ENCODE measurements around the gene ELMO1. TPM values are rescaled to one million over a fixed set of nuclear protein-coding genes. Genes with fewer than 3 reads are reported as not detected.

The ELMO1 gene
- total RNA-seq, 1 experiment from 2014 or later = 7.8 TPM

GRCh38 chr7:37411444-37412034, 37.1 kb downstream of the ELMO1 start:
- no peaks in the 10 kb centered on the region for H3K4me1 ChIP-seq (ENCODE audit: insufficient read depth, low read length)
- no peak overlapping the region for H3K4ac ChIP-seq (ENCODE audit: low read depth, low read length)
- H2AK5ac ChIP-seq (ENCODE audit: insufficient read length, low read length) = no peak overlapping the region
- TF ChIP-seq CTCF (conservative IDR thresholded peaks at IDR 0.05) = no peak
- no peak overlapping the region for H3K23ac ChIP-seq (ENCODE audit: insufficient read length, low read depth, low read length)
- H4K91ac ChIP-seq (ENCODE audit: insufficient read length, low read depth, low read length) = no peak overlapping the region
- H3K4me1 Mint-ChIP-seq = peaks cover 11 to 16% of the 10 kb centered on the region in 2 experiments
- no peak overlapping the region for H2BK5ac ChIP-seq (ENCODE audit: insufficient read length, low read length)
- WGBS (ENCODE audit: extremely low coverage, insufficient read length, low lambda C conversion rate) = no CpG with 5 or more reads among the region's 4 CpGs
- H3K27me3 Mint-ChIP-seq (ENCODE audit: low read depth) = no peaks in the 10 kb centered on the region
- no peak overlapping the region for H4K8ac ChIP-seq (replicated peaks; ENCODE audit: insufficient read length, low read depth, low read length)
- H3K27me3 ChIP-seq (ENCODE audit: insufficient read depth, low read length) = no peaks in the 10 kb centered on the region
- no peak overlapping the region for H3K27ac Mint-ChIP-seq
- H2BK120ac ChIP-seq (ENCODE audit: low read depth, low read length, poor library complexity, severe bottlenecking) = no peak overlapping the region
- no peak overlapping the region for H3K4me2 ChIP-seq (ENCODE audit: insufficient read depth, insufficient read length, low read length)
- no peak overlapping the region for H2BK15ac ChIP-seq (ENCODE audit: low read depth, low read length)
- no peaks in the 10 kb centered on the region for H3K79me2 ChIP-seq (ENCODE audit: insufficient read depth, low read length)
- H3K23me2 ChIP-seq (ENCODE audit: insufficient read length, low read depth, low read length, poor library complexity, severe bottlenecking) = no peaks in the 10 kb centered on the region
- H3K9me3 Mint-ChIP-seq = peaks cover 3 to 5% of the 10 kb centered on the region in 2 experiments; a peak in 4 of 5 replicates
- no peak overlapping the region for H2AFZ ChIP-seq (ENCODE audit: low read length)
- H2BK20ac ChIP-seq (ENCODE audit: low read depth, low read length, poor library complexity, severe bottlenecking) = no peak overlapping the region
- H3K56ac ChIP-seq (ENCODE audit: insufficient read length, low read depth, low read length) = no peak overlapping the region
- H3K4me3 Mint-ChIP-seq = no peak overlapping the region
- H3K9ac ChIP-seq (ENCODE audit: extremely low read depth, insufficient read length, low read length) = no peak overlapping the region
- H3K36me3 Mint-ChIP-seq (ENCODE audit: insufficient read depth in 1 of 3, low read depth in 3 of 3) = peaks cover 4 to 7% (median 4%) of the 10 kb centered on the region in 3 experiments; a peak in 5 of 7 replicates
- no peak overlapping the region for H3K18ac ChIP-seq (ENCODE audit: insufficient read length, low read depth, low read length)
- H3K9me3 ChIP-seq (ENCODE audit: control insufficient read depth, low read depth, low read length) = no peaks in the 10 kb centered on the region
- no peak overlapping the region for H4K5ac ChIP-seq (ENCODE audit: insufficient read length, low read depth, low read length)
- H3T11ph ChIP-seq (ENCODE audit: low read length) = no peak overlapping the region
- H3K14ac ChIP-seq (ENCODE audit: insufficient read depth, low read length) = no peak overlapping the region
- H2BK12ac ChIP-seq (ENCODE audit: insufficient read length, low read depth, low read length) = no peak overlapping the region
- no peaks in the 10 kb centered on the region for H3K79me1 ChIP-seq (ENCODE audit: insufficient read depth, low read depth, low read length, poor library complexity, severe bottlenecking)
- DNase-seq = no peak
- no peaks in the 10 kb centered on the region for H4K20me1 ChIP-seq (ENCODE audit: control insufficient read depth, insufficient read depth, insufficient read length)
- no peak overlapping the region for H3K27ac ChIP-seq (ENCODE audit: insufficient read length, low read depth, low read length)
